SIG-M5 treated with dmso at 0.1 percent for 504 hours (cell line): Measurements from ENCODE around the gene SLAMF6.
"Not testable (repeated sequence)": the region's sequence is repeated elsewhere in the genome, so short reads cannot be mapped to it uniquely, and the experiment has no call there.

ENCODE experiments used
- DNase-seq: peaks from one replicate; lab custom pipeline; 2025; ENCODE audit not compliant: unreplicated experiment; lab: John Stamatoyannopoulos, UW

SLAMF6 gene

GRCh38 chr1:160517519-160517918 lies 5.5 kb downstream of the SLAMF6 start:
- DNase-seq = not testable (repeated sequence)

- DNase-seq = not testable (repeated sequence)
These were observed 7.1 kb downstream of the SLAMF6 start for GRCh38 chr1:160515908-160516307.

DNA sequence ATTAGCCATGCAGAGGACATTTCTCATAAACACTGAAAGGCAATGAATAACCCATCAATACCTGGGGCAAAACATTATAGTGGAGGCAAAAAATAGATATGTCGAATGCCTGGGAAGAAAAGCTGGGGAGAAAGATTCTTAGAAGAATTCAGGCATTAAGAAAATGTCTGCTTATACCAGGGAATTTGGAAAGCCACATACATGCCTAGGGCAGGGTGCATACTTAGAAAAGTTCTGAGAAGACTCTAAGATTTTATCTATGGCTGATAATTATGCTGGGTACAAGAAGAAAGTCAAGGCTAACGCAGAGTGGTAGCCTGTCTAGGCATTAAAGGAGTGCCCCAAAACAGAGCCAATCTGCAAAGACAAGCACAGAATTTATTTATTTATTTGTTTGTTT lies 18.4 kb downstream of the SLAMF6 start:
- DNase-seq = no peak

DNA sequence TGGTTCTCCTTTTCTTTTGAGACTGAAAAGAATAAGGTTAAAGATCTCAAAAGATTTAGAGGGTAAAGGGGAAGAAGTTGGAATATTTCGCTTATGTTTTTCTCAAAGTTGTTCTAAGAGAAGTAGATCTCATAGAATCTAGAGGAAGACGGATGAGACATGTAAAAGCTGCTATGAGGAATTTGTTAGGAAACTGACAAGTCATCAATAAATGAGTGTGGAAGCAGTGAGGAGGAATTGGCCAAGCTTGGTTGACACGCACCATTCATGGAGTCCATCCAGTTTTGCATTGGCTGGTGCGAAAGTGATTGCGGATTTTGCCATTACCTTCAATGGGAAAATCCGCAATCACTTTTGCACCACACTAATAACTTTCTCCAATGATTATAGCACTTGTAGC lies 20.0 kb downstream of the SLAMF6 start:
- no peak for DNase-seq

DNA sequence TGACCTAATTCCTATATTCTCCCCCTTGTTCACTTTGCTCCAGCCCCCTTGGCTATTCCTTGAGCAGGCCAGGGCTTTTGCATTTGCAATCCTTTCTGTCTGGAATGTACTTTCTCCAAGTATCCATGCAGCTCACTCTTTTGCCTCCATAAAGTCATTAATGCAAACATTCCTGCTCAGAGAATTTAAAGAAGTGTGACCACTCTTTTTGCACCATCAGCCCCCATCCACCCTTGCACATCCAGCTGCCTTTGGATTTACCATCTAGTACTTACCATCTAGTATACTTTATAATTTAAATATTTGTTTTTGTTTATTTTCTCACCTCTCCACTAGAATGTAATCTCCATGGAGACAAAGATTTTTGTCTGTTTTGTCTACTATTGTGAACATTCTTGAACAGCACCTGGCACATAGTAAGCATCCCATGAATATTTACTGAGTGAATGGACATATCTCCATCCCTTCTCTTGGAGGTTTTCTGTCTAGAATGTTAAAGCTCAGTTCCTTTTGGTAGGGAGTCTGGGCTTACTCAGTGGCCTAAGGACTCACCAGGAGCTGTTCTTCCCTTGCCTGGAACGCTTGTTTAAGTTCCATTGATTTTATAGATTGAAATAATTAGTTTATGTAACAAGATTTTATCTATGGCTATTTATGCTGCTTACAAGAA lies 22.6 kb downstream of the SLAMF6 start:
- no peak for DNase-seq

DNA sequence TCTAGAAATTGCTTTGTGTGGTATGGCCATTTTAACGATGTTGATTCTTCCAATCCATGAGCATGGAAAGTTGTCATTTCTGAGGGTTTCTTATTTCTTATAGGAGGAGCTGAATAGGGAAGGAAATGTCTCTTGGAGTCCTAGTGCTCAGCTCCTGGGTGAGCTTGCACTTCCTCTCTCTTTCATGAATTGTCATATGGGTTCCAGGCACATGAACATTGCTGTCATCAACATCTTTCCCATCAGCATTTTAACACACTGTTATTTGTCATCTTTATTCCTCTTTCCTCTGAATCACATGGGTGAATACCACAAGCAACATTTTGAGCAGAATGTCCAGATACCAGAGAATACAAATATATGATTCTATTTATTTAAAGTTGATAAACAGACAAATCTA lies 23.4 kb downstream of the SLAMF6 start:
- no peak for DNase-seq

DNA sequence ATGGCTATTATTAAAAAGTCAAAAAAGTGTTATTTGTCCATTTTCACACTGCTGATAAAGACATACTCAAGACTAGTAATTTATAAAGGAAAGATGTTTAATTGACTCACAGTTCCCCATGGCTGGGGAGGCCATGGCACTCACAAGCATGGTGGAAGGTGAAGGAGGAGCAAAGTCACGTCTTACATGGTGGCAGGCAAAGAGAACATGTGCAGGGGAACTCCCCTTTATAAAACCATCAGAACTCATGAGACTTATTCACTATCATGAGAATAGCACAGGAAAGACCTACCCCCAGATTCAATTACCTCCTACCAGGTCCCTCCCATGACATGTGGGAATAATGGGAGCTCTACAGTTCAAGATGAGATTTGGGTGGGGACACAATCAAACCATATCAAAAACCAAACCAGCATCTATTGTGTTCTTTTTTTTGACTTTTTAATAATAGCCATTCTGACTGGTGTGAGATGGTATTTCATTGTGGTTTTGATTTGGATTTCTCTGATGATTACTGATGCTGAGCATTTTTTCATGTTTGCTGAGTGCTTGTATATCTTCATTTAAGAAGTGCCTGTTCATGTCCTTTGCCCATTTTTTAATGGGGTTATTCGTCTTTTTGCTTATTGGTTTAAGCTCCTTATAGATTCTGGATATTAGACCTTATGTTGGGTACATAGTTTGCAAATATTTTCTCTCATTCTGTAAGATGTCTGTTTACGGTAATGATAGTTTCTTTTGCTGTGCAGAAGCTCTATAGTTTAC lies 24.6 kb downstream of the SLAMF6 start:
- DNase-seq = not testable (repeated sequence)

DNA sequence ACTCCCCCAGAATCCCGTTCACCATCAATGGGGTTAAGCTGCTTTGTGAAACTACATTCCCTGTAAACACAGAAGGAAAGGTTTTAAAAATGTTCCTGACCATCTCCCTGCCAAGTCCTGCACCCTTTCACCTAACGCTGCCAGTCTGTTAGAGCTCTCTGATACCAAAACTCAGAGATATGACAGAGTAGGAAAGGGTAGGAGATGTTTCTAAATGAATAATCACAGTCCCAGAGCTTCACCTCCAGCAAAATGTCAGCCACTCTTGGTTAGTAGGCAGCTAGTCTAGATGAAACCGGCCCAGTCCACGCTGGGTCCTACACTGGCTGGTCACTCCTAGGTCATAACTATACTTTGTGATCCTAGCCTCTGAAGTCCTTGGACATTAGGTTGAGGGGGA lies 26.7 kb downstream of the SLAMF6 start:
- no peak for DNase-seq

DNA sequence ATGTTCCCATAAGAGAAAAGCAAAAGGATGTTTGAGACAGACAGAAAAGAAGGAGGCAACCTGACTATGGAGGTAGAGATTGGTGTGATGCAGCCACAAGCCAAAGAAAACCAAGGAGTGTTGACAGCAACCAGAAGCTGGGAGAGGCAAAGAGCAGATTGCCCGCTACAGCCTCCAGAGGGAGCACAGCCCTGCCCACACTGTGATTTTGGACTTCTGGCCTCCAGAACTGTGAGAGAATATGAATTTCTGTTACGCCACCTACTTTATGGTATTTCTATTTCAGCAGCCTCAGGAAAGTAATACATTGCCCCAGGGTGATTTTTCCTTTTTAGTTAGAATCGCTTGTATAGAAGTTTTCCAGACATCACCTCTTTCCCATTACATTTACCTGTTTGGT lies 28.4 kb downstream of the SLAMF6 start:
- no peak for DNase-seq

DNA sequence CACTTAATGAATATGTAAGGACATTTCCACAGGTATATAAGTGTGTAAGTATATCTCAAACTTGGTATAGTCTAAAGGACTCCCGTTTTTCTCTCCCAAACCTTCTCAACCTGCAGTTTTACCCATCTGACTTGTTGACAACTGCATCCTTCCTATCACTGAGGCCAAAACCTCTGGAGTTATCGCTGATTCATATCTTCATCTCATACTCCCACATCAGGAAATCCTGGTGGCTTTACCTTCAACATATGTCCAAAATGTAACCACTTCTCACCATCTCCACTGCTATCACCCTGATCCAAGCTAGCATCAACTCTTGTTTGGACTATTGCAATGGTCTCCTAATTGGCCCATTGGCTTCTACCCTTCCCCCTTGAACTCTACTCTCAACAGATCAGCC lies 30.4 kb downstream of the SLAMF6 start:
- DNase-seq = no peak

GRCh38 chr1:160491981-160492380 lies 31.1 kb downstream of the SLAMF6 start:
- DNase-seq = no peak

- DNase-seq = no peak
These were observed 32.0 kb downstream of the SLAMF6 start for GRCh38 chr1:160491017-160491416.

DNA sequence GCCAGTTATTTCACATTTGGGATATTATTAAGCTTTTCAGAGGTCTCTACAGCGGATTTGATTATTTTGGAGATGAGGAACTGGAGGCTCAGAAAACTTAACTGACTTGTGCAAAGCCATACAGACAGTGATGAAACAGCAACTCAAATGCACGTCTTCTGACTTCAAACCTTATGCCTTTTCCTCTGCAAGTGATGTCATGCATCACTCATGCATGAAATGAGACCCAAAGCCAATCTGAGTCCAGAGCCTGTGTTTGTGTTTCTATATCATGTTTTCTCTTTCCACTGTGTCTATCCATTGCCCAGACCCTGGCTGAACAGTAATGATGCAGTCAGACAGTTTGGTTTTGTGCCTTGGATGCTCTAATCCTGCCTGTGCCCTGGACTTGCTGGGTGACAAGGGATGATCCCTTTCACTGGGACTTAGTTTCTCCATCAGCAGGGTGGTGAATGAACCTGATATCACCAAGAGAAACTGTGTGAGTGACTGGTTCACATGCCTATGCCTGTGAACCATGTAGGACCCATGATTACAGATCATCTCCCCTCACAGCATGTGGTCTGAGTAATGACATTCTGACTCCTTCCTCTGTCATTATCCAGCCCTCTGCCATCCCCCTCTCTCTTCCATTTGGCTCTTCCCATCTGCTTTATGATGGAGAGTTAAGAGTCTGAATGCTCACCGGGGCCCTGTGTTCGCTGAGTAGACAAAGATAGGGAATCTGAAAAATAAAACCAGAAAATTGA lies 33.4 kb downstream of the SLAMF6 start:
- no peak for DNase-seq

- DNase-seq = no peak
These were observed 34.6 kb downstream of the SLAMF6 start for GRCh38 chr1:160488347-160489058.

DNA sequence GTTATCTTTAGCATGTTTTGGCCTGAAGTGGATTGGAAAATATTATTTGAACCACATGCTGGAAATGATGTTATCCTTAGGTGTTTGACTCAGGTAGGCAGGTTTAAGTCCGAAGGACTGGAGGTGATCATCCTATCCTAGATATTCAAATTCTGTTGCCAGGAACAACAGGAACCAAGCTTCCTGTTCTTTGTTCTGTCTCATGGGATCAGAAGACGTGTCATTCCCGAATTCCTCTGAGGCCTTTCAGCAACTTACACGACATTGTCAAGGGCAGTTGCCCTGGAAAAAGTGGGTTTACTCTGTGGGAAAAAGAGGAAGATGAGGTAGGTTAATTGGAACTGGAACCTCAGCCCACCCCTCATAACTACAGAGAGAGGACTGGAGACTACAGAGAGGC lies 36.6 kb downstream of the SLAMF6 start:
- no peak for DNase-seq

GRCh38 chr1:160483505-160484185 lies 39.4 kb downstream of the SLAMF6 start:
- DNase-seq = no peak

GRCh38 chr1:160481979-160482596 lies 41.0 kb downstream of the SLAMF6 start:
- DNase-seq = no peak

- not testable (repeated sequence) for DNase-seq
These were observed 42.3 kb downstream of the SLAMF6 start for GRCh38 chr1:160480781-160481180.

DNA sequence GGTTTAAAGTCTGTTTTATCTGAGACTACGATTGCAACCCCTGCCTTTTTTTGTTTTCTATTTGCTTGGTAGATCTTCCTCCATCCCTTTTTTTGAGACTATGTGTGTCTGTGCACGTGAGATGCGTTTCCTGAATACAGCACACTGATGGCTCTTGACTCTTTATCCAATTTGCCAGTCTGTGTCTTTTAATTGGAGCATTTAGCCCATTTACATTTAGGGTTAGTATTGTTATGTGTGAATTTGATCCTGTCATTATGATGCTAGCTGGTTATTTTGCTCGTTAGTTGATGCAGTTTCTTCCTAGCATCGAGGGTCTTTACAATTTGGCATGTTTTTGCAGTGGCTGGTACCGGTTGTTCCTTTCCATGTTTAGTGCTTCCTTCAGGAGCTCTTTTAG lies 44.0 kb downstream of the SLAMF6 start:
- DNase-seq = not testable (repeated sequence)
